ENCODE data around the gene OR8K1. TPM values are rescaled to one million over a fixed set of nuclear protein-coding genes. Genes with fewer than 3 reads are reported as not detected.

OR8K1 gene
- total and polyA plus RNA-seq, 2 donors (not counting 3 experiments of a cell fraction or from before 2014, with no cell fraction given) = not detected

GRCh38 chr11:56375324-56375723 lies 29.5 kb downstream of the OR8K1 start, which contains the start of gene OR8U1:
Gene OR8U1, plus strand, starts transcription at chr11:56375624. Its CDS starts 0 bp downstream, at chr11:56375624.
- FAIRE-seq (no peak), DNase-seq (ENCODE audit: low read depth, low spot score) (no peak)
- no peaks in the 10 kb centered on the region for H3K9me3 ChIP-seq (replicated peaks; ENCODE audit: control insufficient read depth, insufficient read depth, low read length)
- no peak within 1 kb of the TSS for H3K27ac ChIP-seq (ENCODE audit: insufficient read depth, low read depth, low read length)
- no peaks in the 10 kb centered on the region for H3K9me1 ChIP-seq (replicated peaks; ENCODE audit: control insufficient read depth, extremely low read depth, insufficient read depth, low read length)
- H3K4me3 ChIP-seq (replicated peaks in 1 of 3; ENCODE audit: insufficient read depth in 1 of 3, low read depth in 1 of 3, low read length in 3 of 3) = no peak within 1 kb of the TSS
- H3K4me1 ChIP-seq (ENCODE audit: control insufficient read depth, extremely low read depth, insufficient read depth, low read length) = no peaks in the 10 kb centered on the region
- POLR2A ChIA-PET = no interaction called here
- TF ChIP-seq JUN (IDR thresholded peaks at IDR 0.05; ENCODE audit: borderline replicate concordance, insufficient read depth, insufficient read length, low read depth) = no peak
- H3K27me3 ChIP-seq (ENCODE audit: control insufficient read depth in 2 of 2, insufficient read depth in 2 of 2, low read length in 2 of 2) = no peaks in the 10 kb centered on the region
- CTCF ChIA-PET = no interaction called here
- no TSS peak for BruUV-seq (replicated peaks)
- no peak within 1 kb of the TSS for H2AFZ ChIP-seq (ENCODE audit: low read depth, low read length)
- H3K36me3 ChIP-seq (ENCODE audit: control insufficient read depth in 2 of 2, extremely low read depth in 1 of 2, insufficient read depth in 2 of 2, low read length in 2 of 2) = no peaks in the 10 kb centered on the region
- H3K9ac ChIP-seq (replicated peaks; ENCODE audit: extremely low read depth, insufficient read depth, low read length) = no peak within 1 kb of the TSS
- H3K79me2 ChIP-seq (ENCODE audit: control insufficient read depth, insufficient read depth, low read length) = no peaks in the 10 kb centered on the region
- no peak within 1 kb of the TSS for H3K4me2 ChIP-seq (ENCODE audit: insufficient read depth, low read length)
- intact Hi-C loops (cut with micrococcal nuclease) = no loop called here
- no peaks in the 10 kb centered on the region for H4K20me1 ChIP-seq (replicated peaks; ENCODE audit: control insufficient read depth, extremely low read depth, insufficient read depth, low read length)
- dilution Hi-C loops (cut with MboI; ENCODE audit: extremely low pct_ligation_motif_present, low sequenced_read_pairs) = no loop called here

- ChIA-PET CTCF (no interaction called here), POLR2A (no interaction called here)
- H3K4me1 ChIP-seq (ENCODE audit: control insufficient read depth, extremely low read depth, insufficient read depth, low read length) = no peaks in the 10 kb centered on the region
- DNase-seq (ENCODE audit: low read depth, low spot score) = no peak
- H3K4me2 ChIP-seq (ENCODE audit: insufficient read depth, low read length) = no peak overlapping the region
- H3K27ac ChIP-seq (ENCODE audit: insufficient read depth, low read depth, low read length) = no peak overlapping the region
- intact Hi-C loops (cut with micrococcal nuclease) = no loop called here
- no peak for TF ChIP-seq EZH2 (IDR thresholded peaks at IDR 0.05; ENCODE audit: borderline replicate concordance, low read depth, low read length, severe bottlenecking)
- no peak for TF ChIP-seq MAX (IDR thresholded peaks at IDR 0.05; ENCODE audit: insufficient read depth, insufficient read length)
- TF ChIP-seq POLR2AphosphoS5 (IDR thresholded peaks at IDR 0.05; ENCODE audit: insufficient read depth, low read depth, low read length) = no peak
- no peak for TF ChIP-seq JUN (IDR thresholded peaks at IDR 0.05; ENCODE audit: borderline replicate concordance, insufficient read depth, insufficient read length, low read depth)
- TF ChIP-seq CTCF (IDR thresholded peaks at IDR 0.05; ENCODE audit: extremely low read depth in 1 of 2, insufficient read depth in 1 of 2, low read depth in 1 of 2, low read length in 2 of 2) = no peak
- TF ChIP-seq FOS (IDR thresholded peaks at IDR 0.05; ENCODE audit: borderline replicate concordance, insufficient read depth, low read length) = no peak
- no peak for TF ChIP-seq GATA2 (IDR thresholded peaks at IDR 0.05; ENCODE audit: insufficient read depth, insufficient read length, low read depth, low read length)
- TF ChIP-seq POLR2A (IDR thresholded peaks at IDR 0.05; ENCODE audit: low read depth, low read length) = no peak
- no peak for TF ChIP-seq MYC (IDR thresholded peaks at IDR 0.05; ENCODE audit: low read depth, low read length)
- H3K79me2 ChIP-seq (ENCODE audit: control insufficient read depth, insufficient read depth, low read length) = no peaks in the 10 kb centered on the region
- H3K4me3 ChIP-seq (replicated peaks in 1 of 3; ENCODE audit: insufficient read depth in 1 of 3, low read depth in 1 of 3, low read length in 3 of 3) = no peak overlapping the region
- no peaks in the 10 kb centered on the region for H3K36me3 ChIP-seq (ENCODE audit: control insufficient read depth in 2 of 2, extremely low read depth in 1 of 2, insufficient read depth in 2 of 2, low read length in 2 of 2)
- dilution Hi-C loops (cut with MboI; ENCODE audit: extremely low pct_ligation_motif_present, low sequenced_read_pairs) = no loop called here
- no peaks in the 10 kb centered on the region for H3K27me3 ChIP-seq (ENCODE audit: control insufficient read depth in 2 of 2, insufficient read depth in 2 of 2, low read length in 2 of 2)
- no peak overlapping the region for H3K9ac ChIP-seq (replicated peaks; ENCODE audit: extremely low read depth, insufficient read depth, low read length)
- no peak overlapping the region for H2AFZ ChIP-seq (ENCODE audit: low read depth, low read length)
- no peaks in the 10 kb centered on the region for H4K20me1 ChIP-seq (replicated peaks; ENCODE audit: control insufficient read depth, extremely low read depth, insufficient read depth, low read length)
- BruUV-seq (replicated peaks) = no TSS peak
- H3K9me1 ChIP-seq (replicated peaks; ENCODE audit: control insufficient read depth, extremely low read depth, insufficient read depth, low read length) = no peaks in the 10 kb centered on the region
- no peak for FAIRE-seq
- H3K9me3 ChIP-seq (replicated peaks; ENCODE audit: control insufficient read depth, insufficient read depth, low read length) = no peaks in the 10 kb centered on the region
Observed at GRCh38 chr11:56380120-56380519, 34.3 kb downstream of the OR8K1 start.
